Liver (tissue), 3 donors: Measurements from ENCODE around the gene PTCD3.

Source experiments
- EGR1 ChIP-seq, 2 donors: IDR thresholded peaks; 2 replicates each; pipeline ENCODE4 v1.6.1; 2016 to 2018; ENCODE audit warnings: antibody characterized with exemption in 2 of 2, low read depth in 2 of 2
- GABPA ChIP-seq, 2 donors: IDR thresholded peaks in 1 of 2; conservative IDR thresholded peaks in 1 of 2; 2 replicates each; pipeline ENCODE4 v1.6.1; 2016; ENCODE audit warnings: antibody characterized with exemption in 2 of 2, mild to moderate bottlenecking in 1 of 2, moderate library complexity in 1 of 2
- HNF4A ChIP-seq, 2 donors: conservative IDR thresholded peaks; 2 replicates each; pipeline ENCODE4 v1.6.1; 2016; ENCODE audit warnings: antibody characterized with exemption in 2 of 2, mild to moderate bottlenecking in 2 of 2
- JUND ChIP-seq, 2 donors: IDR thresholded peaks; 2 replicates each; pipeline ENCODE4 v1.6.1; 2016; ENCODE audit warnings: antibody characterized with exemption in 2 of 2
- RAD21 ChIP-seq, 2 donors: IDR thresholded peaks; 2 replicates each; pipeline ENCODE4 v1.6.1; 2016; ENCODE audit warnings: antibody characterized with exemption in 2 of 2, mild to moderate bottlenecking in 2 of 2
- SP1 ChIP-seq: IDR thresholded peaks from 2 replicates; pipeline ENCODE4 v1.6.1; 2018; ENCODE audit warnings: antibody characterized with exemption, mild to moderate bottlenecking
- TAF1 ChIP-seq: conservative IDR thresholded peaks from 2 replicates; pipeline ENCODE4 v1.6.1; 2016; ENCODE audit warnings: antibody characterized with exemption, mild to moderate bottlenecking
- YY1 ChIP-seq: IDR thresholded peaks from 2 replicates; pipeline ENCODE4 v1.6.1; 2016; ENCODE audit warnings: antibody characterized with exemption, mild to moderate bottlenecking
- TF ChIP-seq, protein P1 (sequence below): fragments of 150-350 bp; IDR thresholded peaks from 2 replicates; pipeline ENCODE4 v1.5.1; 2017; ENCODE audit warnings: improper control_type of control experiment, low read depth, low read length; ENCODE audit not compliant: missing input control
- TF ChIP-seq, protein P2 (sequence below): IDR thresholded peaks from 2 replicates; pipeline ENCODE4 v1.6.1; 2016; ENCODE audit warnings: antibody characterized with exemption
- TF ChIP-seq, protein P3 (sequence below): IDR thresholded peaks from 2 replicates; pipeline ENCODE4 v1.6.1; 2016; ENCODE audit warnings: antibody characterized with exemption, mild to moderate bottlenecking
- donor health status: healthy.
- donor health status: healthy.

DNA sequence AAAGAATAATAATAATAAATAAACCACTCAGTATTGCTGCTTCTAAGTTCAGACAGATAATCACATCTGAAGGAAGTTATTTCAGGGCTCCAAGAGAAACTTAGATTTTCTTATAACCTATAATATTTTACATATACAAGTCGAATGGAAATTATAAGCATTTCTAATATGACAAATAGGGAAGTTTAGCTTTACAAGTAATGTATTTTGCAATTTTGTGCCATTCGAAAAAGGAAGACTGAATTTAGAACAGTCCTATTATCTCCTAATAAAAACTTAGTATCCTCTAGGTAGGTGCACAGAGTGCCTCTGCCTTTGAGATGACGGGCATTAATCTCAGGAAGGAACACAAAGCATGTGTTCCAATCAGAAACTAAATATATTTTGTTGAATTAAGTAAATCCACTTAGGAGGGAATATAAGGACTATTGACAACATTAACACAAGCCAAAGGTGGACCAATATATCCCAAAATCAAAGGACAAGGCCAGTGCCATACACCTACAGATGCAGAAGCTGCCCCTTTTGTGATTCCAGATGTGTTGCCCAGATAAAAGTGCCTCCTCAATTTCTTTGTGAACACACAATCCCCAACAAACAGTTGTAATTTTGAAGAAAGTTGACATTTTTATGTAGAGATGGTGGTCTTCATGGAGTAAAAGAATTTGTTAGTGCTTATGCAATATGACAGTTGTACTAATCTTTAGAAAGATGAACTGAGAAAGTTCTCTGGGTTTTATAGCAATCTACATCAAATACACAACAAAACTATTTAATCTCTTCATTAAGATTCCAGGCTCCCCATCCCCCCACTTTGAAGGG lies 36.6 kb downstream of the PTCD3 start:
- TF ChIP-seq, protein P1, sequence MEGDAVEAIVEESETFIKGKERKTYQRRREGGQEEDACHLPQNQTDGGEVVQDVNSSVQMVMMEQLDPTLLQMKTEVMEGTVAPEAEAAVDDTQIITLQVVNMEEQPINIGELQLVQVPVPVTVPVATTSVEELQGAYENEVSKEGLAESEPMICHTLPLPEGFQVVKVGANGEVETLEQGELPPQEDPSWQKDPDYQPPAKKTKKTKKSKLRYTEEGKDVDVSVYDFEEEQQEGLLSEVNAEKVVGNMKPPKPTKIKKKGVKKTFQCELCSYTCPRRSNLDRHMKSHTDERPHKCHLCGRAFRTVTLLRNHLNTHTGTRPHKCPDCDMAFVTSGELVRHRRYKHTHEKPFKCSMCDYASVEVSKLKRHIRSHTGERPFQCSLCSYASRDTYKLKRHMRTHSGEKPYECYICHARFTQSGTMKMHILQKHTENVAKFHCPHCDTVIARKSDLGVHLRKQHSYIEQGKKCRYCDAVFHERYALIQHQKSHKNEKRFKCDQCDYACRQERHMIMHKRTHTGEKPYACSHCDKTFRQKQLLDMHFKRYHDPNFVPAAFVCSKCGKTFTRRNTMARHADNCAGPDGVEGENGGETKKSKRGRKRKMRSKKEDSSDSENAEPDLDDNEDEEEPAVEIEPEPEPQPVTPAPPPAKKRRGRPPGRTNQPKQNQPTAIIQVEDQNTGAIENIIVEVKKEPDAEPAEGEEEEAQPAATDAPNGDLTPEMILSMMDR: no peak
- no peak for TF ChIP-seq RAD21 (IDR thresholded peaks at IDR 0.05)
- no peak for TF ChIP-seq TAF1
- TF ChIP-seq YY1: no peak
- TF ChIP-seq HNF4A (conservative IDR thresholded peaks at IDR 0.05): no peak
- TF ChIP-seq, protein P2, sequence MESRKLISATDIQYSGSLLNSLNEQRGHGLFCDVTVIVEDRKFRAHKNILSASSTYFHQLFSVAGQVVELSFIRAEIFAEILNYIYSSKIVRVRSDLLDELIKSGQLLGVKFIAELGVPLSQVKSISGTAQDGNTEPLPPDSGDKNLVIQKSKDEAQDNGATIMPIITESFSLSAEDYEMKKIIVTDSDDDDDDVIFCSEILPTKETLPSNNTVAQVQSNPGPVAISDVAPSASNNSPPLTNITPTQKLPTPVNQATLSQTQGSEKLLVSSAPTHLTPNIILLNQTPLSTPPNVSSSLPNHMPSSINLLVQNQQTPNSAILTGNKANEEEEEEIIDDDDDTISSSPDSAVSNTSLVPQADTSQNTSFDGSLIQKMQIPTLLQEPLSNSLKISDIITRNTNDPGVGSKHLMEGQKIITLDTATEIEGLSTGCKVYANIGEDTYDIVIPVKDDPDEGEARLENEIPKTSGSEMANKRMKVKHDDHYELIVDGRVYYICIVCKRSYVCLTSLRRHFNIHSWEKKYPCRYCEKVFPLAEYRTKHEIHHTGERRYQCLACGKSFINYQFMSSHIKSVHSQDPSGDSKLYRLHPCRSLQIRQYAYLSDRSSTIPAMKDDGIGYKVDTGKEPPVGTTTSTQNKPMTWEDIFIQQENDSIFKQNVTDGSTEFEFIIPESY: no peak
- TF ChIP-seq JUND (IDR thresholded peaks at IDR 0.05): no peak
- TF ChIP-seq SP1: no peak
- TF ChIP-seq, protein P3, sequence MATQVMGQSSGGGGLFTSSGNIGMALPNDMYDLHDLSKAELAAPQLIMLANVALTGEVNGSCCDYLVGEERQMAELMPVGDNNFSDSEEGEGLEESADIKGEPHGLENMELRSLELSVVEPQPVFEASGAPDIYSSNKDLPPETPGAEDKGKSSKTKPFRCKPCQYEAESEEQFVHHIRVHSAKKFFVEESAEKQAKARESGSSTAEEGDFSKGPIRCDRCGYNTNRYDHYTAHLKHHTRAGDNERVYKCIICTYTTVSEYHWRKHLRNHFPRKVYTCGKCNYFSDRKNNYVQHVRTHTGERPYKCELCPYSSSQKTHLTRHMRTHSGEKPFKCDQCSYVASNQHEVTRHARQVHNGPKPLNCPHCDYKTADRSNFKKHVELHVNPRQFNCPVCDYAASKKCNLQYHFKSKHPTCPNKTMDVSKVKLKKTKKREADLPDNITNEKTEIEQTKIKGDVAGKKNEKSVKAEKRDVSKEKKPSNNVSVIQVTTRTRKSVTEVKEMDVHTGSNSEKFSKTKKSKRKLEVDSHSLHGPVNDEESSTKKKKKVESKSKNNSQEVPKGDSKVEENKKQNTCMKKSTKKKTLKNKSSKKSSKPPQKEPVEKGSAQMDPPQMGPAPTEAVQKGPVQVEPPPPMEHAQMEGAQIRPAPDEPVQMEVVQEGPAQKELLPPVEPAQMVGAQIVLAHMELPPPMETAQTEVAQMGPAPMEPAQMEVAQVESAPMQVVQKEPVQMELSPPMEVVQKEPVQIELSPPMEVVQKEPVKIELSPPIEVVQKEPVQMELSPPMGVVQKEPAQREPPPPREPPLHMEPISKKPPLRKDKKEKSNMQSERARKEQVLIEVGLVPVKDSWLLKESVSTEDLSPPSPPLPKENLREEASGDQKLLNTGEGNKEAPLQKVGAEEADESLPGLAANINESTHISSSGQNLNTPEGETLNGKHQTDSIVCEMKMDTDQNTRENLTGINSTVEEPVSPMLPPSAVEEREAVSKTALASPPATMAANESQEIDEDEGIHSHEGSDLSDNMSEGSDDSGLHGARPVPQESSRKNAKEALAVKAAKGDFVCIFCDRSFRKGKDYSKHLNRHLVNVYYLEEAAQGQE: no peak
- TF ChIP-seq EGR1 (IDR thresholded peaks at IDR 0.05; ENCODE audit: low read depth in 2 of 2): no peak
- no peak for TF ChIP-seq GABPA (IDR thresholded peaks at IDR 0.05 in 1 of 2, conservative IDR thresholded peaks at IDR 0.05 in 1 of 2)
